RWPE1 (cell line): ENCODE results near the gene MAPK4.

Experiments
- CTCF ChIA-PET: fragments of 350-600 bp; sonication (Branson Sonifier 250); formaldehyde crosslinking; extraction: SDS; loops from one replicate; lab custom pipeline; 2021; lab: Yijun Ruan, JAX
- POLR2A ChIA-PET: fragments of 400-600 bp; formaldehyde crosslinking; extraction: SDS; loops from one replicate; lab custom pipeline; 2020; ENCODE audit warnings: antibody characterized with exemption; ENCODE audit not compliant: low non-redundant PET; lab: Yijun Ruan, JAX
- DNase-seq: peaks from one replicate; pipeline ENCODE4 v3.0.0; 2012; ENCODE audit warnings: low spot score
- H3K27ac ChIP-seq: fragments of 450-650 bp; 2 replicates; pipeline ENCODE4 v1.5.1; 2017
- CTCF ChIP-seq: fragments of 450-650 bp; conservative IDR thresholded peaks from 2 replicates; pipeline ENCODE4 v1.5.1; 2017; ENCODE audit warnings: low read depth, mild to moderate bottlenecking

The MAPK4 gene

GRCh38 chr18:50666536-50666935 is 106.6 kb downstream of the MAPK4 start:
- no peak for DNase-seq
- TF ChIP-seq CTCF, result no peak
- ChIA-PET POLR2A (no interaction called here), CTCF (no interaction called here)
- no peak overlapping the region for H3K27ac ChIP-seq

- POLR2A ChIA-PET, result no interaction called here
- TF ChIP-seq CTCF, result no peak
- CTCF ChIA-PET, result no interaction called here
- no peak overlapping the region for H3K27ac ChIP-seq
- DNase-seq, result no peak
Measured at GRCh38 chr18:50671376-50671775, 111.5 kb downstream of the MAPK4 start.

GRCh38 chr18:50674307-50674980 is 114.6 kb downstream of the MAPK4 start:
- CTCF ChIA-PET, result no interaction called here
- POLR2A ChIA-PET, result no interaction called here
- no peak for DNase-seq
- no peak overlapping the region for H3K27ac ChIP-seq
- TF ChIP-seq CTCF, result no peak

GRCh38 chr18:50675043-50675442 is 115.2 kb downstream of the MAPK4 start:
- no peak overlapping the region for H3K27ac ChIP-seq
- no peak for DNase-seq
- ChIA-PET POLR2A (no interaction called here), CTCF (no interaction called here)
- no peak for TF ChIP-seq CTCF

- no peak for TF ChIP-seq CTCF
- no peak for DNase-seq
- ChIA-PET CTCF (no interaction called here), POLR2A (no interaction called here)
- no peak overlapping the region for H3K27ac ChIP-seq
Measured at GRCh38 chr18:50678651-50679050, 118.8 kb downstream of the MAPK4 start.

- ChIA-PET POLR2A (no interaction called here), CTCF (no interaction called here)
- H3K27ac ChIP-seq, result no peak overlapping the region
- DNase-seq, result no peak
- TF ChIP-seq CTCF, result no peak
Measured at GRCh38 chr18:50679056-50679455, 119.2 kb downstream of the MAPK4 start.
